ENCODE data around the gene LOXHD1.

DNA sequence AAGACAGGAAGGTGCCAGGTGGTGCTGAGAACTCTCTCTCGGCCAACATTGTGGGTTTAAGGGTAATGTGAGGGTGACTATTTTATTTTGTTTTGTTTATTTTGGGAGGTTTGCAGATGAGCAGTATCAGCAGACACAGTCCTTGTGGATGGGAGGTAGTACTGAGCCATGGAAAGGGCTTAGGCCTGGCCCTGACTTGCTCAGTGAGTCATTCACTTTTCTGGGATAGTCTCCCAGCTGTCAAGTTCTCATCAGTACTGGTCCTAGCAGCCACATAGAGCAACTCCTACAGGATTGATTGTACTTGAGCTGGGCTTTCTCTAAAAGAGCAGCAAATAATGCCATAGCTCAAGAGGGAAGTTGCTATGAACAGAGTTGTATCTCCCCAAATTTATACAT is 175.2 kb downstream of the LOXHD1 start:
- TF ChIP-seq, protein P1, sequence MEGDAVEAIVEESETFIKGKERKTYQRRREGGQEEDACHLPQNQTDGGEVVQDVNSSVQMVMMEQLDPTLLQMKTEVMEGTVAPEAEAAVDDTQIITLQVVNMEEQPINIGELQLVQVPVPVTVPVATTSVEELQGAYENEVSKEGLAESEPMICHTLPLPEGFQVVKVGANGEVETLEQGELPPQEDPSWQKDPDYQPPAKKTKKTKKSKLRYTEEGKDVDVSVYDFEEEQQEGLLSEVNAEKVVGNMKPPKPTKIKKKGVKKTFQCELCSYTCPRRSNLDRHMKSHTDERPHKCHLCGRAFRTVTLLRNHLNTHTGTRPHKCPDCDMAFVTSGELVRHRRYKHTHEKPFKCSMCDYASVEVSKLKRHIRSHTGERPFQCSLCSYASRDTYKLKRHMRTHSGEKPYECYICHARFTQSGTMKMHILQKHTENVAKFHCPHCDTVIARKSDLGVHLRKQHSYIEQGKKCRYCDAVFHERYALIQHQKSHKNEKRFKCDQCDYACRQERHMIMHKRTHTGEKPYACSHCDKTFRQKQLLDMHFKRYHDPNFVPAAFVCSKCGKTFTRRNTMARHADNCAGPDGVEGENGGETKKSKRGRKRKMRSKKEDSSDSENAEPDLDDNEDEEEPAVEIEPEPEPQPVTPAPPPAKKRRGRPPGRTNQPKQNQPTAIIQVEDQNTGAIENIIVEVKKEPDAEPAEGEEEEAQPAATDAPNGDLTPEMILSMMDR (IDR thresholded peaks at IDR 0.05): no peak
- no peak for TF ChIP-seq POLR2A (IDR thresholded peaks at IDR 0.05)
- no peak for TF ChIP-seq POLR2AphosphoS5 (IDR thresholded peaks at IDR 0.05)
- no peak for TF ChIP-seq EP300 (IDR thresholded peaks at IDR 0.05; ENCODE audit: low read depth)
